ENCODE data around the gene XRCC4.

- TF ChIP-seq TAF1 (IDR thresholded peaks at IDR 0.05; ENCODE audit: control insufficient read depth, extremely low read depth, insufficient read depth, low read length, severe bottlenecking) (no peak), ELK1 (CRISPR knock-in tag; IDR thresholded peaks at IDR 0.05) (no peak), TAL1 (IDR thresholded peaks at IDR 0.05) (no peak), CUX1 (CRISPR knock-in tag; IDR thresholded peaks at IDR 0.05) (no peak), MIER1 (IDR thresholded peaks at IDR 0.05; ENCODE audit: low read depth) (no peak), ZFP1 (CRISPR knock-in tag; IDR thresholded peaks at IDR 0.05) (no peak), ZNF316 (IDR thresholded peaks at IDR 0.05) (no peak), THRA (IDR thresholded peaks at IDR 0.05) (no peak), HDAC2 (IDR thresholded peaks at IDR 0.05) (no peak), CEBPZ (IDR thresholded peaks at IDR 0.05; ENCODE audit: borderline replicate concordance, low read depth, low read length) (no peak), PRDM10 (IDR thresholded peaks at IDR 0.05; ENCODE audit: partially characterized antibody) (no peak)
Measured at GRCh38 chr5:83374547-83374946, 297.2 kb downstream of the XRCC4 start.
